ENCODE data around the gene GALNT17.

GALNT17 gene

GRCh38 chr7:71131256-71132126 lies 453 bp upstream of the GALNT17 start:
- Histone ChIP-seq H3K27ac (0 out of 2 replicates have a peak overlapping the region, but pooled peaks have one; percentile 14), H3K36me3 (ENCODE audit: insufficient read depth, low read length) (no peaks in the 10 kb centered on the region), H3K4me3 (peak overlapping the region; percentile 94), H3K9me3 (ENCODE audit: low read depth, low read length) (no peaks in the 10 kb centered on the region), H3K9ac (ENCODE audit: insufficient read length) (peak overlapping the region; percentile 85)
- DNase-seq (ENCODE audit: low read depth, low spot score): no peak
- TF ChIP-seq POLR2AphosphoS5 (IDR thresholded peaks at IDR 0.05; ENCODE audit: borderline replicate concordance, low read depth, low read length): peak; percentile 60; the same call in 1 of the 2 replicates
- no peak for TF ChIP-seq EZH2 (IDR thresholded peaks at IDR 0.05)
- TF ChIP-seq FOXP2 (optimal IDR thresholded peaks at IDR 0.05; ENCODE audit: control extremely low read depth, extremely low read length, insufficient read depth): no peak

- Histone ChIP-seq H3K9me3 (ENCODE audit: low read depth, low read length) (no peaks in the 10 kb centered on the region), H3K36me3 (ENCODE audit: insufficient read depth, low read length) (peaks cover 3% of the 10 kb centered on the region; the same call in 1 of the 2 replicates), H3K4me3 (peak overlapping the region; percentile 94), H3K27ac (no peak overlapping the region), H3K9ac (ENCODE audit: insufficient read length) (peak overlapping the region; percentile 85)
- TF ChIP-seq FOXP2 (optimal IDR thresholded peaks at IDR 0.05; ENCODE audit: control extremely low read depth, extremely low read length, insufficient read depth) (no peak), EZH2 (IDR thresholded peaks at IDR 0.05) (no peak), POLR2AphosphoS5 (IDR thresholded peaks at IDR 0.05; ENCODE audit: borderline replicate concordance, low read depth, low read length) (no peak)
- no peak for DNase-seq (ENCODE audit: low read depth, low spot score)
Measured at GRCh38 chr7:71132377-71133231, 660 bp downstream of the GALNT17 start.

- H3K9ac ChIP-seq (ENCODE audit: insufficient read length): peak overlapping the region; percentile 85
- TF ChIP-seq EZH2 (IDR thresholded peaks at IDR 0.05) (no peak), POLR2AphosphoS5 (IDR thresholded peaks at IDR 0.05; ENCODE audit: borderline replicate concordance, low read depth, low read length) (no peak), FOXP2 (optimal IDR thresholded peaks at IDR 0.05; ENCODE audit: control extremely low read depth, extremely low read length, insufficient read depth) (no peak)
- no peak for DNase-seq (ENCODE audit: low read depth, low spot score)
- H3K4me3 ChIP-seq: peak overlapping the region; percentile 94
- peaks cover 4% of the 10 kb centered on the region; the same call in 1 of the 2 replicates for H3K36me3 ChIP-seq (ENCODE audit: insufficient read depth, low read length)
- no peaks in the 10 kb centered on the region for H3K9me3 ChIP-seq (ENCODE audit: low read depth, low read length)
- no peak overlapping the region for H3K27ac ChIP-seq
Measured at GRCh38 chr7:71133232-71133622, 1.3 kb downstream of the GALNT17 start.

- no peak for DNase-seq (ENCODE audit: low read depth, low spot score)
- H3K27ac ChIP-seq: no peak overlapping the region
- peak overlapping the region; percentile 94 for H3K4me3 ChIP-seq
- peak overlapping the region; percentile 85 for H3K9ac ChIP-seq (ENCODE audit: insufficient read length)
- H3K9me3 ChIP-seq (ENCODE audit: low read depth, low read length): no peaks in the 10 kb centered on the region
- TF ChIP-seq FOXP2 (optimal IDR thresholded peaks at IDR 0.05; ENCODE audit: control extremely low read depth, extremely low read length, insufficient read depth): no peak
- no peak for TF ChIP-seq EZH2 (IDR thresholded peaks at IDR 0.05)
- no peak for TF ChIP-seq POLR2AphosphoS5 (IDR thresholded peaks at IDR 0.05; ENCODE audit: borderline replicate concordance, low read depth, low read length)
- peaks cover 4% of the 10 kb centered on the region; the same call in 1 of the 2 replicates for H3K36me3 ChIP-seq (ENCODE audit: insufficient read depth, low read length)
Measured at GRCh38 chr7:71133856-71134255, 1.9 kb downstream of the GALNT17 start.

GRCh38 chr7:71135116-71135515 lies 3.2 kb downstream of the GALNT17 start:
- Histone ChIP-seq H3K9me3 (ENCODE audit: low read depth, low read length) (no peaks in the 10 kb centered on the region), H3K36me3 (ENCODE audit: insufficient read depth, low read length) (peaks cover 7% of the 10 kb centered on the region), H3K4me3 (0 out of 2 replicates have a peak overlapping the region, but pooled peaks have one; percentile 33), H3K9ac (ENCODE audit: insufficient read length) (no peak overlapping the region), H3K27ac (no peak overlapping the region)
- no peak for DNase-seq (ENCODE audit: low read depth, low spot score)
- TF ChIP-seq FOXP2 (optimal IDR thresholded peaks at IDR 0.05; ENCODE audit: control extremely low read depth, extremely low read length, insufficient read depth): no peak
- no peak for TF ChIP-seq POLR2AphosphoS5 (IDR thresholded peaks at IDR 0.05; ENCODE audit: borderline replicate concordance, low read depth, low read length)
- TF ChIP-seq EZH2 (IDR thresholded peaks at IDR 0.05): no peak

- DNase-seq (ENCODE audit: low read depth, low spot score): no peak
- TF ChIP-seq EZH2 (IDR thresholded peaks at IDR 0.05): no peak
- TF ChIP-seq POLR2AphosphoS5 (IDR thresholded peaks at IDR 0.05; ENCODE audit: borderline replicate concordance, low read depth, low read length): no peak
- TF ChIP-seq FOXP2 (optimal IDR thresholded peaks at IDR 0.05; ENCODE audit: control extremely low read depth, extremely low read length, insufficient read depth): no peak
Measured at GRCh38 chr7:71135663-71136062, 3.7 kb downstream of the GALNT17 start.

DNA sequence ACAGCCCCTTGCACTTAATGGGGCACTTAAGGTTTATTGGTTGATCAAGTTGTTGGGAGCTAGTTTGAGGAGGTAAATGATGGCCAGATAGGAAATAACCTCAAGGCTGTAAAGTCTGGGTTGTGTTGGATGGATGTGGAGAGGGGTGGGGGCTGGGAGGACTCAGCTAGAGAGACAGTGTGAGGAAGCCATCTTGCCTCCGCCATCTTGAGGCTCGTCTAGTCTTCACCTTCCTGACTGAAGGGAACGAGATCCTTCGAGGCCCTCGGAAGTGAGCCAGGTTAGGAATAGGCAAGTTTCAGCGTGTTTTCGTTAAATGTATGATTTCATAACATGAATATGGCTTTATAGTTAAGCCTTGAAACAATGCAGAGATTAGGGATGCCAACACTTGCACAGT lies 5.5 kb downstream of the GALNT17 start:
- Histone ChIP-seq H3K9ac (ENCODE audit: insufficient read length) (no peak overlapping the region), H3K27ac (no peak overlapping the region), H3K36me3 (ENCODE audit: insufficient read depth, low read length) (peaks cover 21% of the 10 kb centered on the region), H3K4me3 (no peak overlapping the region), H3K9me3 (ENCODE audit: low read depth, low read length) (no peaks in the 10 kb centered on the region)
- no peak for TF ChIP-seq FOXP2 (optimal IDR thresholded peaks at IDR 0.05; ENCODE audit: control extremely low read depth, extremely low read length, insufficient read depth)
- no peak for TF ChIP-seq EZH2 (IDR thresholded peaks at IDR 0.05)
- TF ChIP-seq POLR2AphosphoS5 (IDR thresholded peaks at IDR 0.05; ENCODE audit: borderline replicate concordance, low read depth, low read length): no peak
- DNase-seq (ENCODE audit: low read depth, low spot score): no peak

More at GRCh38 chr7:71135663-71136062, 3.7 kb downstream of the GALNT17 start:
- Histone ChIP-seq H3K4me3 (no peak overlapping the region), H3K9ac (ENCODE audit: insufficient read length) (no peak overlapping the region), H3K36me3 (ENCODE audit: insufficient read depth, low read length) (peaks cover 13% of the 10 kb centered on the region), H3K27ac (no peak overlapping the region), H3K9me3 (ENCODE audit: low read depth, low read length) (no peaks in the 10 kb centered on the region)

- TF ChIP-seq FOXP2 (optimal IDR thresholded peaks at IDR 0.05; ENCODE audit: control extremely low read depth, extremely low read length, insufficient read depth) (no peak), EZH2 (IDR thresholded peaks at IDR 0.05) (no peak), POLR2AphosphoS5 (IDR thresholded peaks at IDR 0.05; ENCODE audit: borderline replicate concordance, low read depth, low read length) (no peak)
- H3K27ac ChIP-seq: no peak overlapping the region
- H3K9me3 ChIP-seq (ENCODE audit: low read depth, low read length): no peaks in the 10 kb centered on the region
- H3K4me3 ChIP-seq: no peak overlapping the region
- H3K36me3 ChIP-seq (ENCODE audit: insufficient read depth, low read length): peaks cover 21% of the 10 kb centered on the region
- no peak overlapping the region for H3K9ac ChIP-seq (ENCODE audit: insufficient read length)
- DNase-seq (ENCODE audit: low read depth, low spot score): no peak
Measured at GRCh38 chr7:71140264-71140663, 8.3 kb downstream of the GALNT17 start.
